ENCODE data around the gene SPOP.
"Not testable (repeated sequence)": the region's sequence is repeated elsewhere in the genome, so short reads cannot be mapped to it uniquely, and the experiment has no call there.

Gene SPOP

GRCh38 chr17:49647256-49647585, 30.7 kb downstream of the SPOP start:
- no peak for DNase-seq (ENCODE audit: low read depth)

- no peak for DNase-seq (ENCODE audit: low read depth)
Observed at GRCh38 chr17:49646391-49647255, 31.3 kb downstream of the SPOP start.

GRCh38 chr17:49646056-49646390, 31.9 kb downstream of the SPOP start:
- DNase-seq (ENCODE audit: low read depth), result not testable (repeated sequence)

GRCh38 chr17:49645654-49646053, 32.2 kb downstream of the SPOP start:
- DNase-seq (ENCODE audit: low read depth), result no peak

- DNase-seq (ENCODE audit: low read depth), result no peak
Observed at GRCh38 chr17:49640556-49640955, 37.3 kb downstream of the SPOP start.

GRCh38 chr17:49638818-49639217, 39.1 kb downstream of the SPOP start:
- DNase-seq (ENCODE audit: low read depth), result no peak

- no peak for DNase-seq (ENCODE audit: low read depth)
Observed at GRCh38 chr17:49637739-49638138, 40.2 kb downstream of the SPOP start.

- no peak for DNase-seq (ENCODE audit: low read depth)
Observed at GRCh38 chr17:49637050-49637449, 40.8 kb downstream of the SPOP start.

GRCh38 chr17:49635121-49635520, 42.8 kb downstream of the SPOP start:
- DNase-seq (ENCODE audit: low read depth), result no peak

- DNase-seq (ENCODE audit: low read depth), result no peak
Observed at GRCh38 chr17:49634485-49634860, 43.4 kb downstream of the SPOP start.

GRCh38 chr17:49633762-49634484, 44.0 kb downstream of the SPOP start:
- no peak for DNase-seq (ENCODE audit: low read depth)

- no peak for DNase-seq (ENCODE audit: low read depth)
Observed at GRCh38 chr17:49633250-49633649, 44.6 kb downstream of the SPOP start.

GRCh38 chr17:49632201-49632600, 45.7 kb downstream of the SPOP start:
- DNase-seq (ENCODE audit: low read depth), result no peak

GRCh38 chr17:49631496-49631895, 46.4 kb downstream of the SPOP start:
- no peak for DNase-seq (ENCODE audit: low read depth)

GRCh38 chr17:49630113-49630900, 47.6 kb downstream of the SPOP start:
- no peak for DNase-seq (ENCODE audit: low read depth)

- no peak for DNase-seq (ENCODE audit: low read depth)
Observed at GRCh38 chr17:49629447-49629846, 48.5 kb downstream of the SPOP start.

GRCh38 chr17:49624896-49625295, 53.0 kb downstream of the SPOP start:
- no peak for DNase-seq (ENCODE audit: low read depth)

- DNase-seq (ENCODE audit: low read depth), result no peak
Observed at GRCh38 chr17:49621946-49622529, 55.9 kb downstream of the SPOP start.

- no peak for DNase-seq (ENCODE audit: low read depth)
Observed at GRCh38 chr17:49621420-49621819, 56.5 kb downstream of the SPOP start.

- no peak for DNase-seq (ENCODE audit: low read depth)
Observed at GRCh38 chr17:49618028-49618611, 59.8 kb downstream of the SPOP start.

- no peak for DNase-seq (ENCODE audit: low read depth)
Observed at GRCh38 chr17:49616601-49617131, 61.2 kb downstream of the SPOP start.

GRCh38 chr17:49616086-49616485, 61.8 kb downstream of the SPOP start:
- no peak for DNase-seq (ENCODE audit: low read depth)

Data from stimulated activated CD8-positive, alpha-beta memory T cell treated with anti-CD3 and anti-CD28 coated beads, Interleukin-15, amount 100 ng/mL, for 24 hours (primary cell).